Heart right ventricle (tissue), 16 donors: ENCODE measurements around the gene RNF215. TPM values are rescaled to one million over a fixed set of nuclear protein-coding genes. Genes with fewer than 3 reads are reported as not detected.

Experiments used
- ATAC-seq, 8 donors: fragments of 200-7000 bp; cut with Tn5 transposase; one replicate each; pipeline ENCODE4 v1.9.1; 2020; ENCODE audit warnings: mild to moderate bottlenecking in 8 of 8, moderate library complexity in 8 of 8, moderate number of reproducible peaks in 1 of 8
- DNase-seq, 2 donors: peaks; one replicate each; pipeline ENCODE4 v3.0.0-alpha.2; 2020
- H3K27ac ChIP-seq, 10 donors: fragments of 200-600 bp; sonication (generic) in 2 of 10; one replicate each; pipeline versions ENCODE4 v1.5.0 to v1.8.0; 2020 to 2022; ENCODE audit warnings: mild to moderate bottlenecking in 3 of 10
- H3K27me3 ChIP-seq, 7 donors: fragments of 200-600 bp; one replicate each; pipeline ENCODE4 v1.8.0; 2021 to 2022; ENCODE audit warnings: mild to moderate bottlenecking in 2 of 7
- H3K36me3 ChIP-seq, 9 donors: fragments of 200-600 bp; sonication (generic) in 1 of 9; one replicate each; pipeline versions ENCODE4 v1.5.0 to v1.8.0; 2020 to 2022; ENCODE audit warnings: mild to moderate bottlenecking in 2 of 9
- H3K4me1 ChIP-seq, 9 donors: fragments of 200-600 bp; sonication (generic) in 1 of 9; one replicate each; pipeline versions ENCODE4 v1.5.0 to v1.8.0; 2020 to 2022; ENCODE audit warnings: mild to moderate bottlenecking in 4 of 9
- H3K4me3 ChIP-seq, 10 donors: fragments of 200-600 bp; sonication (generic) in 2 of 10; one replicate each; pipeline versions ENCODE4 v1.5.0 to v1.8.0; 2020 to 2022; ENCODE audit warnings: mild to moderate bottlenecking in 7 of 10, moderate library complexity in 2 of 10
- H3K9me3 ChIP-seq, 11 donors: fragments of 200-600 bp in 10 of 11; sonication (generic) in 2 of 11; one replicate each; pipeline versions ENCODE4 v1.5.0 to v1.8.0; 2013 to 2022; ENCODE audit warnings: mild to moderate bottlenecking in 2 of 11, control low read depth in 1 of 11, moderate library complexity in 1 of 11
- CTCF ChIP-seq, 9 donors: fragments of 200-600 bp; sonication (generic) in 2 of 9; IDR thresholded peaks; one replicate each; pipeline versions ENCODE4 v1.5.0 to v1.8.0; 2021 to 2022; ENCODE audit warnings: antibody characterized with exemption in 9 of 9, mild to moderate bottlenecking in 5 of 9, moderate library complexity in 1 of 9
- WGBS, 2 donors: extraction: QIAGEN DNeasy Blood & Tissue Kit; methylation state at CpG; one replicate each; pipeline ENCODE4 v1.1.7; 2013; ENCODE audit warnings: inconsistent platforms in 1 of 2; 5-methylcytosine and 5-hydroxymethylcytosine counted together
- intact Hi-C, 10 donors: fragments of 100-400 bp; cut with DNase I; formaldehyde crosslinking; loops; one replicate each; pipeline versions ENCODE4 v1.11.1 to v1.14.2; 2022
- polyA plus RNA-seq, 2 donors: library from polyadenylated mRNA; stranded (reverse); fragments of 200-250 nt; gene quantifications; one replicate each; pipeline ENCODE4 v1.2.3, GENCODE V29; 2013
- total RNA-seq, 10 donors: library from RNA; stranded (reverse); fragmentation: NEBNext Ultra II Directional in 3 of 10; extraction: Animal tissue kit (Norgen Biotek cat#: 25700) in 3 of 10; gene quantifications; one replicate each; pipeline versions ENCODE4 v1.2.1 to v1.2.4, GENCODE V29; 2021 to 2023
- donor health status: Arrhythmogenic right ventricular cardiomyopathy.
- donor health status: ischemic (EF 13 %, LVEDD 7.1; RV severe dilation, severe dysfunction).
- donor health status: healthy with polysubstance abuse.
- donor health status: DM: no; HTN: yes; CAD: no.
- donor health status: DM: no; HTN: no; CAD: no.
- donor health status: ischemic (EF 25% LVEDD 6.9; RV normal size, moderate dysfunction).
- donor health status: ischemic (EF 25% LVEDD 5.7; RV mildly dilated, moderate dysfunction).
- donor health status: healthy.
- donor health status: DM: yes; HTN: yes; CAD: no.
- donor health status: Ischemic cardiomyopathy.
- donor health status: ischemic (EF 35%, LVEDD 5.7; RV mildly dilated, moderate dysfunction).
- donor health status: nonischemic (EF 11% LVEDD 7.7; RV severe dilation, severe dysfunction).
- donor health status: DM: yes; HTN: yes; CAD: no.
- donor health status: PGD.
- donor health status: ischemic (EF 29% LVEDD 5.4; RV normal size, mild dysfunction).
- donor health status: nonischemic (EF 23%, LVEDD 6.1; RV moderate dilation, normal function).

Gene RNF215
- total and polyA plus RNA-seq, 12 donors: 3.4 to 10.5 (median 6.0) TPM

GRCh38 chr22:30426388-30427353, 39.5 kb upstream of the RNF215 start:
- 56 to 57% methylated on average over 29 of the region's 29 CpGs for whole genome bisulfite sequencing, 2 donors
- intact Hi-C loops: no loop called here
- peaks cover 0 to 4% (median 0%) of the 10 kb centered on the region in 11 donors for H3K9me3 ChIP-seq
- peak; percentile 31 to 65 (median 62) for TF ChIP-seq CTCF (IDR thresholded peaks at IDR 0.05)
- ATAC-seq (peak in 4 of 8 donors; percentile 10 to 31 (median 12)), DNase-seq (peak; percentile 75 to 76)
- H3K27ac ChIP-seq: peak overlapping the region in 9 of 10 donors; percentile 73 to 97 (median 81)
- no peaks in the 10 kb centered on the region for H3K27me3 ChIP-seq
- H3K4me1 ChIP-seq: peaks cover 7 to 48% (median 39%) of the 10 kb centered on the region in 9 donors
- H3K36me3 ChIP-seq: peaks cover 0 to 20% (median 0%) of the 10 kb centered on the region in 9 donors
- peak overlapping the region in 9 of 10 donors; percentile 53 to 88 (median 74) for H3K4me3 ChIP-seq

GRCh38 chr22:30425616-30426387, 38.6 kb upstream of the RNF215 start, which contains the start of gene MTFP1:
MTFP1 (plus strand) TSS chr22:30425768; CDS start chr22:30425880, 112 bp downstream.
- Histone ChIP-seq H3K27ac (peak within 1 kb of the TSS in 9 of 10 donors; percentile 73 to 98 (median 95)), H3K9me3 (peaks cover 0 to 4% (median 0%) of the 10 kb centered on the region in 11 donors), H3K27me3 (no peaks in the 10 kb centered on the region), H3K4me3 (peak within 1 kb of the TSS; percentile 65 to 88 (median 74)), H3K4me1 (peaks cover 7 to 57% (median 41%) of the 10 kb centered on the region in 9 donors), H3K36me3 (peaks cover 0 to 27% (median 0%) of the 10 kb centered on the region in 9 donors)
- WGBS, 2 donors: 1 to 3% methylated on average over 61 of the region's 61 CpGs
- DNase-seq: peak; percentile 50 to 66
- peak in 1 of 9 donors; percentile 18 for TF ChIP-seq CTCF (IDR thresholded peaks at IDR 0.05)
- no peak for ATAC-seq
- intact Hi-C loops: no loop called here

GRCh38 chr22:30425327-30425615, 38.1 kb upstream of the RNF215 start:
- WGBS, 2 donors: 8 to 10% methylated on average over 9 of the region's 9 CpGs
- intact Hi-C loops: no loop called here
- TF ChIP-seq CTCF (IDR thresholded peaks at IDR 0.05): no peak

More at GRCh38 chr22:30425327-30425615, 38.1 kb upstream of the RNF215 start:
- ATAC-seq (no peak), DNase-seq (no peak)
- Histone ChIP-seq H3K9me3 (peaks cover 0 to 4% (median 0%) of the 10 kb centered on the region in 11 donors), H3K27ac (peak overlapping the region in 9 of 10 donors; percentile 73 to 97 (median 81)), H3K4me3 (peak overlapping the region; percentile 53 to 88 (median 74)), H3K4me1 (peaks cover 7 to 62% (median 41%) of the 10 kb centered on the region in 9 donors), H3K36me3 (peaks cover 0 to 31% (median 0%) of the 10 kb centered on the region in 9 donors), H3K27me3 (no peaks in the 10 kb centered on the region)
